ENCODE results near the gene RPH3AL. TPM values are rescaled to one million over a fixed set of nuclear protein-coding genes. Genes with fewer than 3 reads are reported as not detected.

RPH3AL gene
- total RNA-seq, 1 experiment from 2014 or later: 24.9 TPM

DNA sequence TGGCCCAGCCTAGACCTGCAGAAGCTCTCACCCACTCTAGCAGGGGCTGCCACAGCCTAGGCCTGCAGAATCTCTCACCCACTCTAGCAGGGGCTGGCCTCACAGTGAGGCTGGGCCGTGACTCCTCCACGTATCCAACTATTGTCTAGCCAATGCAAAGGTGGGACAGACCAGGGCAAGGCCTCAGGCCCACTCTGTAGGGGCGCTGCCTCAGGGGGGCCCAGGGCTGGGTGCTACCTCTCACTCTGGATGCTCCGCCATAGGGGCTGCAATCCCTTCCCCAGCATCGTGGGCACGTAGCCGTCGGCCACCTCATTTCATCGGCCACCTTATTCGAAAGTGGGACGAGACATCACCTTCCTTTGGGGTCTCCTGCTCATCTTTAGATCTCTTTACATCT is 51.7 kb downstream of the RPH3AL start:
- H3K36me3 ChIP-seq (ENCODE audit: low read depth, low read length): no peaks in the 10 kb centered on the region
- no peak for DNase-seq
- CTCF ChIA-PET: no interaction called here
- no peaks in the 10 kb centered on the region for H3K9me2 ChIP-seq (replicated peaks; ENCODE audit: low read length)
- H3K4me3 ChIP-seq (ENCODE audit: low read length): no peak overlapping the region
- no peak overlapping the region for H3K4me2 ChIP-seq (ENCODE audit: low read length)
- H3K9me3 ChIP-seq (ENCODE audit: low read length): no peaks in the 10 kb centered on the region
- H4K20me1 ChIP-seq (ENCODE audit: low read length): no peaks in the 10 kb centered on the region
- TF ChIP-seq, protein P1, sequence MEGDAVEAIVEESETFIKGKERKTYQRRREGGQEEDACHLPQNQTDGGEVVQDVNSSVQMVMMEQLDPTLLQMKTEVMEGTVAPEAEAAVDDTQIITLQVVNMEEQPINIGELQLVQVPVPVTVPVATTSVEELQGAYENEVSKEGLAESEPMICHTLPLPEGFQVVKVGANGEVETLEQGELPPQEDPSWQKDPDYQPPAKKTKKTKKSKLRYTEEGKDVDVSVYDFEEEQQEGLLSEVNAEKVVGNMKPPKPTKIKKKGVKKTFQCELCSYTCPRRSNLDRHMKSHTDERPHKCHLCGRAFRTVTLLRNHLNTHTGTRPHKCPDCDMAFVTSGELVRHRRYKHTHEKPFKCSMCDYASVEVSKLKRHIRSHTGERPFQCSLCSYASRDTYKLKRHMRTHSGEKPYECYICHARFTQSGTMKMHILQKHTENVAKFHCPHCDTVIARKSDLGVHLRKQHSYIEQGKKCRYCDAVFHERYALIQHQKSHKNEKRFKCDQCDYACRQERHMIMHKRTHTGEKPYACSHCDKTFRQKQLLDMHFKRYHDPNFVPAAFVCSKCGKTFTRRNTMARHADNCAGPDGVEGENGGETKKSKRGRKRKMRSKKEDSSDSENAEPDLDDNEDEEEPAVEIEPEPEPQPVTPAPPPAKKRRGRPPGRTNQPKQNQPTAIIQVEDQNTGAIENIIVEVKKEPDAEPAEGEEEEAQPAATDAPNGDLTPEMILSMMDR (conservative IDR thresholded peaks at IDR 0.05; ENCODE audit: low read depth, low read length): no peak
- TF ChIP-seq EZH2 (IDR thresholded peaks at IDR 0.05; ENCODE audit: low read length, unreplicated experiment): no peak
- TF ChIP-seq EZH2phosphoT487 (IDR thresholded peaks at IDR 0.05; ENCODE audit: borderline replicate concordance, low read length): no peak
- H3F3A ChIP-seq (ENCODE audit: low read length, unreplicated experiment): no peaks in the 10 kb centered on the region
- no peak overlapping the region for H3K27ac ChIP-seq (ENCODE audit: low read length)
- no peak overlapping the region for H3K9ac ChIP-seq (ENCODE audit: low read length)
- H3K27me3 ChIP-seq (ENCODE audit: low read length): no peaks in the 10 kb centered on the region
- no peaks in the 10 kb centered on the region for H3K4me1 ChIP-seq (ENCODE audit: insufficient read depth, low read length)
- no peak overlapping the region for H2AFZ ChIP-seq (ENCODE audit: low read length)
- ATAC-seq: no peak
- intact Hi-C loops (cut with micrococcal nuclease): no loop called here
- no TSS peak for BruUV-seq (replicated peaks)
- no peaks in the 10 kb centered on the region for H3K79me2 ChIP-seq (ENCODE audit: low read length)
- POLR2A ChIA-PET (ENCODE audit: unreplicated experiment): no interaction called here

DNA sequence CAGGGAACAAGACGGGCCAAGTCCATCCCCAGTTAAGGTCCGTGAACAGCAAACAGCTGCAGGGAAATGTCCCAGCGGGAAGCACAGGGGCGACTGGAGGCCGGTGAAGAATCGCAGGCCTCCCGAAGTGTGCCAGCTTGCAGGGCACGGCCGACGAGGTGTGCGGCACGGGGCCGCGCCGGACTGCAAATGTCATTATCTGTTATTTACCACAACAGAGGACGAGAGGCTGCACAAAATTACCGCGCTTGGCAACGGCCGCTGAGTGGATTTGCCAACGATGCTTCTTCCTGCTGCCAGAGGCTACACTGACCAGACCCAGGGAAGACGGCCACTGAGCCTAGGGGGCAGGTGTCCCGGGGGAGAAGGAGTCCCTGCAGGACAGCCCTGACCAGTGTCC is 53.1 kb downstream of the RPH3AL start:
- H3K9me3 ChIP-seq (ENCODE audit: low read length): no peaks in the 10 kb centered on the region
- H2AFZ ChIP-seq (ENCODE audit: low read length): no peak overlapping the region
- H3K9me2 ChIP-seq (replicated peaks; ENCODE audit: low read length): no peaks in the 10 kb centered on the region
- H4K20me1 ChIP-seq (ENCODE audit: low read length): no peaks in the 10 kb centered on the region
- POLR2A ChIA-PET (ENCODE audit: unreplicated experiment): no interaction called here
- H3K4me1 ChIP-seq (ENCODE audit: insufficient read depth, low read length): no peaks in the 10 kb centered on the region
- H3K27me3 ChIP-seq (ENCODE audit: low read length): no peaks in the 10 kb centered on the region
- intact Hi-C loops (cut with micrococcal nuclease): no loop called here
- H3K79me2 ChIP-seq (ENCODE audit: low read length): no peaks in the 10 kb centered on the region
- H3F3A ChIP-seq (ENCODE audit: low read length, unreplicated experiment): no peaks in the 10 kb centered on the region
- H3K9ac ChIP-seq (ENCODE audit: low read length): no peak overlapping the region
- H3K27ac ChIP-seq (ENCODE audit: low read length): no peak overlapping the region
- H3K4me2 ChIP-seq (ENCODE audit: low read length): no peak overlapping the region
- TF ChIP-seq, protein P1 (conservative IDR thresholded peaks at IDR 0.05; ENCODE audit: low read depth, low read length): no peak
- TF ChIP-seq EZH2 (IDR thresholded peaks at IDR 0.05; ENCODE audit: low read length, unreplicated experiment) (no peak), EZH2phosphoT487 (IDR thresholded peaks at IDR 0.05; ENCODE audit: borderline replicate concordance, low read length) (no peak)
- CTCF ChIA-PET: no interaction called here
- no peaks in the 10 kb centered on the region for H3K36me3 ChIP-seq (ENCODE audit: low read depth, low read length)
- no peak overlapping the region for H3K4me3 ChIP-seq (ENCODE audit: low read length)
- no peak for DNase-seq
- no TSS peak for BruUV-seq (replicated peaks)
- no peak for ATAC-seq

DNA sequence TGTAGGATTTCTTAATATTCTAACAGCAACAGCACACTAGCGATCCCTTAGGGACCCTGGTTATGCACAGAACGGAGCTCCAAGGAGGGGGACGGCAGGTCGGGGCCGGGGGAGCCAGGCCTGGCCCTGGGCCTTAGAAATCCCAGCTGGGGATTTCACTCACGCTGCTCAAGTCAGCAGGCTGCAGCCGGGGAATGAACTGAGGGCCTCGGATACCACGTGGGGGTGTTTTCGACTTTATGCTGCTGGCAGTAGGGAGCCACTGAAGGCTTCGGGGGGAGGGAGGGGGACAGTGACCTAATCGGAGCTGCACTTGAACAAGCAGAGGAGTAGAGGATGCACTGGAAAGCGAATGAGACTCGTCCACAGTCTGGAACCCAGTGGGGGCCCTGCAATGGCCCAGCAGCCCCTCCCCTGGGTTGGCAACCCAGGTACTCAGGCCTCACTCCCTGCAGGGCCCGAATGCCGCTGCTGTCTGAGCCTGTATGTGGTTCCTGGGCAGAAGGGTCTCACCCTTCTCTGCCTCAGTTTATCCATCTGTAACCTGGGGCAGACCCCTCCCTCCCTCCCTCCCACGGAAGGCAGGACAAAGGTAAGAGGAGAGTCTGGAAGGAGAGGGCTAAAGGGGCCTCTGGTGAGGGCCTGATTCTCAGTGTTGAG is 53.7 kb downstream of the RPH3AL start:
- no peaks in the 10 kb centered on the region for H3K79me2 ChIP-seq (ENCODE audit: low read length)
- H3K9me3 ChIP-seq (ENCODE audit: low read length): no peaks in the 10 kb centered on the region
- intact Hi-C loops (cut with micrococcal nuclease): no loop called here
- no peak overlapping the region for H3K4me3 ChIP-seq (ENCODE audit: low read length)
- no peak for ATAC-seq
- BruUV-seq (replicated peaks): no TSS peak
- H3K36me3 ChIP-seq (ENCODE audit: low read depth, low read length): no peaks in the 10 kb centered on the region
- no peaks in the 10 kb centered on the region for H3F3A ChIP-seq (ENCODE audit: low read length, unreplicated experiment)
- H4K20me1 ChIP-seq (ENCODE audit: low read length): no peaks in the 10 kb centered on the region
- no peak overlapping the region for H3K9ac ChIP-seq (ENCODE audit: low read length)
- CTCF ChIA-PET: interaction anchor here (0.7 kb wide), 1 partner anchor 75 kb away, joined by 3 read pairs; no protein-coding TSS in a partner anchor
- H2AFZ ChIP-seq (ENCODE audit: low read length): no peak overlapping the region
- TF ChIP-seq EZH2phosphoT487 (IDR thresholded peaks at IDR 0.05; ENCODE audit: borderline replicate concordance, low read length) (no peak), EZH2 (IDR thresholded peaks at IDR 0.05; ENCODE audit: low read length, unreplicated experiment) (no peak)
- TF ChIP-seq, protein P1 (conservative IDR thresholded peaks at IDR 0.05; ENCODE audit: low read depth, low read length): no peak
- H3K27ac ChIP-seq (ENCODE audit: low read length): no peak overlapping the region
- no peak for DNase-seq
- no peaks in the 10 kb centered on the region for H3K27me3 ChIP-seq (ENCODE audit: low read length)
- POLR2A ChIA-PET (ENCODE audit: unreplicated experiment): no interaction called here
- no peaks in the 10 kb centered on the region for H3K9me2 ChIP-seq (replicated peaks; ENCODE audit: low read length)
- no peaks in the 10 kb centered on the region for H3K4me1 ChIP-seq (ENCODE audit: insufficient read depth, low read length)
- H3K4me2 ChIP-seq (ENCODE audit: low read length): no peak overlapping the region

Data from PC-3 (cell line).